Peyer's patch (tissue), 4 donors: ENCODE results near the gene MT1M.

Source experiments
- POLR2A ChIP-seq, 2 donors: fragments of 450-650 bp; IDR thresholded peaks; one replicate each; pipeline ENCODE4 v1.5.1; 2017; ENCODE audit warnings: antibody characterized with exemption in 2 of 2, mild to moderate bottlenecking in 2 of 2, moderate library complexity in 2 of 2
- TF ChIP-seq, protein P1 (sequence below), 6 experiments: fragments of 450-650 bp in 4 of 6; fragments of 200-600 bp in 2 of 6; sonication (generic) in 1 of 6; IDR thresholded peaks; one replicate each; pipeline ENCODE4 v1.5.1; 2017 to 2019; ENCODE audit warnings: antibody characterized with exemption in 6 of 6, mild to moderate bottlenecking in 3 of 6, moderate library complexity in 1 of 6

DNA sequence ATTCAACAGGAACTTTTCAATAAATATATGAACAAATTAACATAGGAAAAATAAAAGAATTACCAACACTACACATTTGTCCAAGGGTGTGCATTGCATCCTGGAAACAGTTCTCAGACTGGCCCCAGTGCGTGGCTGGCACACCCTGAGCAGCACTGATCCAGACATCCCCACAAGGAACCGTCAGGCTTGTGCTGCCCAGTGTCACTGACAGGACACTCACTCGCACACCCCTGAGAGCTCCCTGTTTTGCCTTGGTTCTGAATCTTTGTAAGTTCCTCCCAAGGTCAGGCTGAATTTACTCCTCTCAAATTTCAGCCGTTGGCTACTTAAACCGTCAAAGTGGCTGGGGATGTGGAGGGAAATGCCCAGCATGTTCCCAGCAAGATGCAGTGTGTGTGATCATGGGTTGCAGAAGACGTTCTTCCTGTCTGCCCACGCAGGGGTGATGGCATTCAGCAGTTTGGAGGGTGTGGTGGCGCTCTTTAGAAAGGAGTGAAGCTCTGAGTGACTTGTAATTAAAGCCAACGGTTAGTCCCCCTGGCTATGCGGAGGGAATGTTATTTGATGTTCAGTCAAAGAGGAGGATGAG, 22.3 kb upstream of the MT1M start:
- TF ChIP-seq, protein P1, sequence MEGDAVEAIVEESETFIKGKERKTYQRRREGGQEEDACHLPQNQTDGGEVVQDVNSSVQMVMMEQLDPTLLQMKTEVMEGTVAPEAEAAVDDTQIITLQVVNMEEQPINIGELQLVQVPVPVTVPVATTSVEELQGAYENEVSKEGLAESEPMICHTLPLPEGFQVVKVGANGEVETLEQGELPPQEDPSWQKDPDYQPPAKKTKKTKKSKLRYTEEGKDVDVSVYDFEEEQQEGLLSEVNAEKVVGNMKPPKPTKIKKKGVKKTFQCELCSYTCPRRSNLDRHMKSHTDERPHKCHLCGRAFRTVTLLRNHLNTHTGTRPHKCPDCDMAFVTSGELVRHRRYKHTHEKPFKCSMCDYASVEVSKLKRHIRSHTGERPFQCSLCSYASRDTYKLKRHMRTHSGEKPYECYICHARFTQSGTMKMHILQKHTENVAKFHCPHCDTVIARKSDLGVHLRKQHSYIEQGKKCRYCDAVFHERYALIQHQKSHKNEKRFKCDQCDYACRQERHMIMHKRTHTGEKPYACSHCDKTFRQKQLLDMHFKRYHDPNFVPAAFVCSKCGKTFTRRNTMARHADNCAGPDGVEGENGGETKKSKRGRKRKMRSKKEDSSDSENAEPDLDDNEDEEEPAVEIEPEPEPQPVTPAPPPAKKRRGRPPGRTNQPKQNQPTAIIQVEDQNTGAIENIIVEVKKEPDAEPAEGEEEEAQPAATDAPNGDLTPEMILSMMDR (IDR thresholded peaks at IDR 0.05): no peak
- TF ChIP-seq POLR2A (IDR thresholded peaks at IDR 0.05): no peak
